Measurements from ENCODE around the gene TMC5. TPM values are rescaled to one million over a fixed set of nuclear protein-coding genes. Genes with fewer than 3 reads are reported as not detected.
A peak's percentile ranks its signal among the peaks of the same experiment; 100 is the strongest.

TMC5 gene
- total RNA-seq, 1 experiment from 2014 or later, result 15.7 TPM

GRCh38 chr16:19432429-19432828, 14.7 kb downstream of the TMC5 start:
- DNase-seq (ENCODE audit: low read depth, low spot score) (peak; percentile 23), ATAC-seq (no peak)
- no peak overlapping the region for H3K4me3 ChIP-seq (replicated peaks in 1 of 2; ENCODE audit: low read depth in 1 of 2, low read length in 2 of 2)
- no peaks in the 10 kb centered on the region for H3K79me2 ChIP-seq (ENCODE audit: insufficient read depth, low read length)
- no peak overlapping the region for H3K9ac ChIP-seq (ENCODE audit: low read length)
- peaks cover 2 to 13% of the 10 kb centered on the region in 2 experiments; a peak in 2 of 4 replicates for H3K4me1 ChIP-seq (ENCODE audit: control insufficient read depth in 1 of 2, insufficient read depth in 2 of 2, low read length in 2 of 2)
- POLR2A ChIA-PET, result interaction anchor here (0.8 to 1.2 kb wide), 2 partner anchors 12 to 39 kb away, joined by 3 to 5 read pairs; no protein-coding TSS in a partner anchor
- no peaks in the 10 kb centered on the region for H3K27me3 ChIP-seq (ENCODE audit: insufficient read depth, low read length)
- no TSS peak for BruUV-seq (replicated peaks)
- no peak overlapping the region for H2AFZ ChIP-seq (ENCODE audit: low read depth, low read length, poor library complexity, severe bottlenecking)
- H3K9me3 ChIP-seq (ENCODE audit: control insufficient read depth in 1 of 2, insufficient read depth in 1 of 2, low read depth in 1 of 2, low read length in 2 of 2), result no peaks in the 10 kb centered on the region
- H3K9me2 ChIP-seq (ENCODE audit: insufficient read depth), result no peaks in the 10 kb centered on the region
- H3K27ac ChIP-seq (ENCODE audit: low read depth, low read length), result no peak overlapping the region
- RAD21 ChIA-PET (ENCODE audit: low non-redundant PET in 1 of 2, low total read pairs in 2 of 2, uncharacterized antibody in 2 of 2, unreplicated experiment in 2 of 2), result no interaction called here
- CTCF ChIA-PET, result interaction anchor here (0.7 kb wide), 1 partner anchor 13 kb away, joined by 3 read pairs; no protein-coding TSS in a partner anchor
- intact Hi-C loops (cut with micrococcal nuclease), result no loop called here
- peak overlapping the region; percentile 23; the same call in 1 of the 2 replicates for H3K4me2 ChIP-seq (ENCODE audit: low read length)
- no peaks in the 10 kb centered on the region for H4K20me1 ChIP-seq (ENCODE audit: insufficient read depth)
- H3K36me3 ChIP-seq (ENCODE audit: control insufficient read depth in 1 of 2, insufficient read depth in 2 of 2, low read length in 2 of 2), result no peaks in the 10 kb centered on the region; a peak in 2 of 4 replicates
- TF ChIP-seq CBX3 (IDR thresholded peaks at IDR 0.05; ENCODE audit: low read depth) (0 out of 2 replicates have a peak, but pooled peaks have one; percentile 18), CEBPB (IDR thresholded peaks at IDR 0.05; ENCODE audit: low read depth) (peak; percentile 47; the same call in 1 of the 2 replicates), ELF1 (IDR thresholded peaks at IDR 0.05; ENCODE audit: borderline replicate concordance, low read depth) (no peak), SP1 (IDR thresholded peaks at IDR 0.05; ENCODE audit: low read depth) (peak; percentile 45; the same call in 1 of the 2 replicates)

- no TSS peak for BruUV-seq (replicated peaks)
- intact Hi-C loops (cut with micrococcal nuclease), result no loop called here
- no peaks in the 10 kb centered on the region; a peak in 2 of 4 replicates for H3K36me3 ChIP-seq (ENCODE audit: control insufficient read depth in 1 of 2, insufficient read depth in 2 of 2, low read length in 2 of 2)
- TF ChIP-seq CTCF (IDR thresholded peaks at IDR 0.05 in 2 of 3, conservative IDR thresholded peaks at IDR 0.05 in 1 of 3; ENCODE audit: borderline replicate concordance in 1 of 3, insufficient read depth in 1 of 3, low read depth in 2 of 3, low read length in 2 of 3) (no peak), JUND (IDR thresholded peaks at IDR 0.05) (no peak), REST (IDR thresholded peaks at IDR 0.05; ENCODE audit: low read depth) (no peak), ZBTB33 (IDR thresholded peaks at IDR 0.05; ENCODE audit: extremely low read depth, insufficient replicate concordance, low read length) (no peak), CBX3 (IDR thresholded peaks at IDR 0.05; ENCODE audit: low read depth) (no peak), EZH2 (IDR thresholded peaks at IDR 0.05) (no peak), YY1 (IDR thresholded peaks at IDR 0.05; ENCODE audit: extremely low read depth, insufficient replicate concordance, low read depth, low read length) (no peak), POLR2A (IDR thresholded peaks at IDR 0.05; ENCODE audit: borderline replicate concordance, extremely low read depth, insufficient read depth, insufficient read length) (no peak), ATF3 (IDR thresholded peaks at IDR 0.05) (no peak)
These were observed 16.9 kb downstream of the TMC5 start for GRCh38 chr16:19434584-19434983.

More at GRCh38 chr16:19434584-19434983, 16.9 kb downstream of the TMC5 start:
- no peak overlapping the region for H3K4me3 ChIP-seq (replicated peaks in 1 of 2; ENCODE audit: low read depth in 1 of 2, low read length in 2 of 2)
- no peak overlapping the region for H3K4me2 ChIP-seq (ENCODE audit: low read length)
- no peaks in the 10 kb centered on the region for H3K9me3 ChIP-seq (ENCODE audit: control insufficient read depth in 1 of 2, insufficient read depth in 1 of 2, low read depth in 1 of 2, low read length in 2 of 2)
- no peaks in the 10 kb centered on the region for H3K27me3 ChIP-seq (ENCODE audit: insufficient read depth, low read length)
- no peak overlapping the region for H3K27ac ChIP-seq (ENCODE audit: low read depth, low read length)
- H3K79me2 ChIP-seq (ENCODE audit: insufficient read depth, low read length), result no peaks in the 10 kb centered on the region
- H3K9ac ChIP-seq (ENCODE audit: low read length), result no peak overlapping the region
- CTCF ChIA-PET, result no interaction called here
- H3K4me1 ChIP-seq (ENCODE audit: control insufficient read depth in 1 of 2, insufficient read depth in 2 of 2, low read length in 2 of 2), result peaks cover 2 to 13% of the 10 kb centered on the region in 2 experiments; a peak in 2 of 4 replicates
- POLR2A ChIA-PET, result no interaction called here
- no peaks in the 10 kb centered on the region for H4K20me1 ChIP-seq (ENCODE audit: insufficient read depth)
- DNase-seq (ENCODE audit: low read depth, low spot score) (no peak), ATAC-seq (no peak)
- RAD21 ChIA-PET (ENCODE audit: low non-redundant PET in 1 of 2, low total read pairs in 2 of 2, uncharacterized antibody in 2 of 2, unreplicated experiment in 2 of 2), result no interaction called here
- no peak overlapping the region for H2AFZ ChIP-seq (ENCODE audit: low read depth, low read length, poor library complexity, severe bottlenecking)
- H3K9me2 ChIP-seq (ENCODE audit: insufficient read depth), result no peaks in the 10 kb centered on the region
